ENCODE measurements around the gene ZNF821. TPM values are rescaled to one million over a fixed set of nuclear protein-coding genes. Genes with fewer than 3 reads are reported as not detected.
"Not testable (repeated sequence)": the region's sequence is repeated elsewhere in the genome, so short reads cannot be mapped to it uniquely, and the experiment has no call there.

Gene ZNF821
- total RNA-seq, 1 donor from 2014 or later: 9.6 TPM

DNA sequence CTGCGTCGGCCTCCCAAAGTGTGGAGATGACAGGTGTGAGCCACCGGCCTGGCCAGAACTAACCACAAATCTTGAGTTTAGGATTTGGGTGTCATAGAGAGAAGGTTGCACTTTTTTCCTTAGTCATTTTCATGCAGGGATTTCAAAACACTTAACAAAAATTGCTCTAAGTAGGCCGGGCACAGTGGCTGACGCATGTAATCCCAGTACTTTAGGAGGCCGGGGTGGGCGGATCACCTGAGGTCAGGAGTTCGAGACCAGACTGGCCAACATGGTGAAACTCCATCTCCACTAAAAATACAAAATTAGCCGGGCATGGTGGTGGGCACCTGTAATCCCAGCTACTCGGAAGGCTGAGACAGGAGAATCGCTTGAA lies 73.8 kb downstream of the ZNF821 start:
- not testable (repeated sequence) for DNase-seq (ENCODE audit: low spot score)

Other genes starting within 250 kb of the ZNF821 start
- 9.4 TPM for gene PHLPP2, start 159.5 kb downstream of the ZNF821 start, total RNA-seq (ENCODE audit: insufficient read depth, low replicate concordance)
- gene AP1G1, start 75.3 kb downstream of the ZNF821 start, total RNA-seq (ENCODE audit: insufficient read depth, low replicate concordance): 96.1 TPM
- 16.4 TPM for gene ATXN1L, start 38.2 kb downstream of the ZNF821 start, total RNA-seq (ENCODE audit: insufficient read depth, low replicate concordance)
- gene IST1, start 11.3 kb upstream of the ZNF821 start, total RNA-seq (ENCODE audit: insufficient read depth, low replicate concordance): 147 TPM
- gene PKD1L3, start 116.2 kb upstream of the ZNF821 start, total RNA-seq (ENCODE audit: insufficient read depth, low replicate concordance): 0.24 TPM
- 1.7 TPM for gene DHODH, start 124.6 kb upstream of the ZNF821 start, total RNA-seq (ENCODE audit: insufficient read depth, low replicate concordance)
- 6.5 TPM for gene HP, start 170.3 kb upstream of the ZNF821 start, total RNA-seq (ENCODE audit: insufficient read depth, low replicate concordance)
- not detected for gene HPR, start 179.0 kb upstream of the ZNF821 start, total RNA-seq (ENCODE audit: insufficient read depth, low replicate concordance)
- 5.8 TPM for gene TXNL4B, start 209.4 kb upstream of the ZNF821 start, total RNA-seq (ENCODE audit: insufficient read depth, low replicate concordance)
- gene DHX38, start 209.7 kb upstream of the ZNF821 start, total RNA-seq (ENCODE audit: insufficient read depth, low replicate concordance): 63.6 TPM

Data from umbilical cord (tissue), 2 donors.